HG02588 (cell line): Measurements from ENCODE around the gene LIPK.
A peak's percentile ranks its signal among the peaks of the same experiment; 100 is the strongest.

ENCODE experiments used
- ATAC-seq: cut with Tn5 transposase; IDR thresholded peaks from one replicate; pipeline ENCODE4 v1.9.1; 2021; ENCODE audit warnings: mild to moderate bottlenecking, moderate library complexity; ENCODE audit not compliant: unreplicated experiment

The LIPK gene

GRCh38 chr10:88783724-88784123 lies 77.7 kb downstream of the LIPK start:
- no peak for ATAC-seq

GRCh38 chr10:88786032-88786770 lies 80.2 kb downstream of the LIPK start:
- no peak for ATAC-seq

GRCh38 chr10:88787463-88787862 lies 81.4 kb downstream of the LIPK start:
- ATAC-seq, result no peak

- ATAC-seq, result no peak
Observed at GRCh38 chr10:88788924-88789323, 82.9 kb downstream of the LIPK start.

GRCh38 chr10:88791924-88792323 lies 85.9 kb downstream of the LIPK start:
- peak; percentile 44 for ATAC-seq

- no peak for ATAC-seq
Observed at GRCh38 chr10:88792661-88793060, 86.6 kb downstream of the LIPK start.

- no peak for ATAC-seq
Observed at GRCh38 chr10:88793712-88794299, 87.8 kb downstream of the LIPK start.

GRCh38 chr10:88794731-88795130 lies 88.7 kb downstream of the LIPK start:
- no peak for ATAC-seq

- ATAC-seq, result no peak
Observed at GRCh38 chr10:88800152-88801125, 94.4 kb downstream of the LIPK start.
